ENCODE measurements around the gene PIGC.

PIGC gene

DNA sequence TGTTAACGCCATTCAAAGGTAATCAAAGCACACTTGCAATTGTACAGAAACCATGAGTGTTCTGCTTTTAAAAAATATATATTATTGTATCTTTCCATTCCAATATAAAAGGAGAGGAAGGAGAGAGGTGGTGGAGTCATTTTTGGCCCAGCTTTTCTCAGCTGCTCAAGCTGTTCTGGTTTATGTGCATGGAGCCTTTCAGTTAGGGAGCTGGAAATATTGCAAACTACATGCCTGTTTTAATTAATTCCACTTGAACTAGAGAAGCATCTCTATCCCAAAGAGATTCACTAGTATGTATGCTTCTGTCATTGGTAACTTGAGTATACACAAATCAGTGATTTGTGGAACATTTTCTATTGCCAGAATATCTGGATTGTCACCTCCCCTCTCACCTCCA is 51.9 kb downstream of the PIGC start:
- H3K4me1 Mint-ChIP-seq (ENCODE audit: low read depth) = peaks cover 23% of the 10 kb centered on the region
- no peaks in the 10 kb centered on the region for H3K9me3 Mint-ChIP-seq
- peaks cover 34% of the 10 kb centered on the region for H3K27me3 Mint-ChIP-seq (ENCODE audit: low read depth)
- H3K36me3 Mint-ChIP-seq (ENCODE audit: low read depth) = peaks cover 4% of the 10 kb centered on the region
- H3K27ac Mint-ChIP-seq = no peak overlapping the region
- H3K4me3 Mint-ChIP-seq = no peak overlapping the region

Data from T-helper 1 cell treated with Interleukin-12 subunit alpha and Interleukin-12 subunit beta and Interleukin-4 antibody, amounts not matched to agents 30 μg/mL and 1 μg/mL, for 36 hours (primary cell).